ENCODE data around the gene ZNF385B.
"Not testable (repeated sequence)": the region's sequence is repeated elsewhere in the genome, so short reads cannot be mapped to it uniquely, and the experiment has no call there.

The ZNF385B gene

DNA sequence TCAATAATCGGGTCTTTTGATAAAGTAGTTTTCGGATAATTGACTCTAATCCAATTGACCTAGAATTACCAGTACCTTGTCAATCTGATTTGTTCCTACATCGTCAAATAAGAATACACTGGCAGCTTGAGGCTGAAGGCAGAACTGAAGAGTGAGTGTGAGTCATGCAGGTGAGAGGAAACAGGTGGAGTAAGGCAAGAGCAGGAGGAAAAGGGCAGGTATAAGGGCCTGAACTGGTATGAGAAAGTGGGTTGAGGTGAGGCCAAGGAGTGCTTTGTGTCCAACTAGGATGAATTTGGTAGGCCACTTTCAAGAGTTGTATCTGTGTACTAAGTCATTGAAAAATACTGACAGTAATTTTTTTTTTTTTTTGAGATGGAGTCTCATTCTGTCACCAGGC is 186.0 kb downstream of the ZNF385B start:
- DNase-seq, result no peak

DNA sequence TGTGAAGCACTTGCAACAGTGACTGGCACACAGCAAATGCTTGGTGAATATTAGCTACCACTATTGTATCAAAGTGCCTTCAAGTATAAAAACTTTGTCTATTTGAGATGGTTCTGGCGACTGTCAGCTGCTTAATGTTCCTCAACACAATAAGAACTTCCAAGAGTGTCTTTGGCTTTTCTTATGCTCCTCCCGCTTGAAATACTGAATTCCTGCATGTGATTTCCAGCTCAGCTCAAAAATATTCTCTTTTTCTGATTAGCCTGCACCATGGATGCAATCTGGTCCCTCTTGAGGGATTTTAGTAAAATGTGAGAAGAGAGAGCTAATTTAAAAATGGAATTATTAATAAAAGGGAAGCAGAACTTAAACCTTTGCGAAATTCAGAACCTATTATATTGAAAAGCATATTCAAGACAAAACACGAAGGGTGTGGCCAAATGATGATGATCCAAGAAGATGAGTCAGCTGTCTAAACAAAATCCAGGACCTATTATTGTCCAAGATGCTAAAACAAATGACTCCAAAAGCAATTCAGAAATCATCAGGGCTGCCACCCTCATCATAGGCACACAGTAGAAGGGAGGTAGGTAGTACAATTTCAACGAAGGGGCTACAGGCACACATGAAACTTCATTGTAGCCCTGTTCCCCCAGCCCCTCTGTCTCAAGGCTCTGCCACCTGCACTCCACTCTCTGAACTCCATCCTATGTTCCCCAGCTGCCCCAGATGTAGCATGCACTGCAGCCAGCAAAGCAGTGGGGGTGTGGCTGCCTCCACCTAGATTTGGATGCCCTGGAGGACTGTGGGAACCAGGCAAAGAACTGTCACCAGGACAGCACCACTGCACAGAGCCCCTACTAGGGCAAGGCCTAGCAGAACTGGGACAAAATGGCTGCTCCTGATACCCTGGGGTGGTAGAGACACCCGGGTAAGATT is 190.1 kb downstream of the ZNF385B start:
- DNase-seq, result no peak

DNA sequence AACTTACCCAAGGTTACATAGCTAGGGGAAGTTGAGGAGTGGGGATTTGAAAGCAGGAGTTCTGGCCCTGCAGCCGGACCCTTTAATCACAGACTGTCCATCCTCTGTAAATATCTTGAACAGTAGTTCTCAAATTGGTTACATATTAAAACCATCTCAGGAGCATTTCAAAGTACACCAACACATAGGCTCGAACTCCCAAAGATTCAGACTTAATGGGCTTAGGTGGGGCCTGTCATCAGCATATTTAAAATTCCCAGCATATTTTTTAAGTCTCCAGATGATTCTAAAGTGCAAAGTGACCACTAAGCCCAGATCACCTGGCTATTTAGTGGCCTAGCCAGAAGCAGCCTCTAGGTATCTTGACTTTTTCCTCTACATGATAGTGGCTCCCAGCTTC is 192.2 kb downstream of the ZNF385B start:
- no peak for DNase-seq

DNA sequence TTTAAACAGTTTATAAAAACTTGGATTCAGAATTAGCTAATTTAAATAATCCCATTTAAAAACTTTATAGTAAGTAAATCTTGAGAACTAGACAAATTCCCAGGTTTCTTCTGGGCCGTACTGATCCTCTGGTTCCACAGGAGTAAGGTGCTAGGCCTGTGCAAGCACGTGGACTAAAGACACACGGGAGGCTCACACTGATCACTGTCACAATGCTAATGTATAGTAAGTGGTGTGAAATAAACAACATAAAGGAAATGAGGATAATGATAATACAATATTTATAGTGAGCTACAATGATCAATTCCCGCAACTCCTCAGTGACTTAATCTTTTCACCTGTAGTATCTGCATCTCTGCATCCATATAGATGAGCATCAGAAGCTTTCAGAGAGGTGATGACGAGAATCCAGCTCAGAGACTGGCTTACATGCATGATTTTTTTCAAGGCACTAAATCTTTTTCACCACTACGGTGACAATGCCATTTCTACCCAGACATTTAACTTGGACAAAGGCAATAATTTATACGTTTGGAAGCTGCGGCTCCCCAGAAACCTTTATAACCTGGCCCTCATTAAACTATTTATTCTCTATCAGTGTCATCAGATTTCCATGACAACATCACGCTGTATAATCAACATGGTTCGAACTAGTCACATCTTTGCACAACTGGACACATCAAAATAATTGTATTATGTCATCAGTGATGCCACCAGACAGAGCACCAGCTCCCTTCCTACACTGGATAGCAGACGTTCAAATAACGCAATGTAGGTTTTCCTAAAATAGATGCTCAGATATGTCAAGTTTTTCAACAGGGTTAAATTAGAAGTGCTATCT is 196.2 kb downstream of the ZNF385B start:
- DNase-seq, result no peak

DNA sequence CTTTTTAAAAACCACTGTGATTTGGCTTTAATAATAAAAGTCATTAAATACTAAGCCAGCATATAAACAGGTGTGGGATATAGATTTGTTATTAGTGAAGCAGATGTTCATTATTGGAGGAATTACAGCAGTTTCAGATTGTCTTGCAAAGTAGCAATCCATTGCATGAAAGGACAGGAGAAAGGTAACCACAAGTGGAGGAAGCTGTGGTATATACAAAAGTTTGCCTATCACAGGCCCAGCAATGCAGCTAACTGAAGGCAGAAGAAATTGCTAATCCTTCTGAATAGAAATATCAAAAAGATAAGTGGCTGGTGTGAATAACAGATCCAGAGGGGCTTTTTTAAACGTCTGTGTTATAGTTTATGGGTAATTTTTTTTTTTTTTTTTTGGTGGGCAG is 199.4 kb downstream of the ZNF385B start:
- no peak for DNase-seq

DNA sequence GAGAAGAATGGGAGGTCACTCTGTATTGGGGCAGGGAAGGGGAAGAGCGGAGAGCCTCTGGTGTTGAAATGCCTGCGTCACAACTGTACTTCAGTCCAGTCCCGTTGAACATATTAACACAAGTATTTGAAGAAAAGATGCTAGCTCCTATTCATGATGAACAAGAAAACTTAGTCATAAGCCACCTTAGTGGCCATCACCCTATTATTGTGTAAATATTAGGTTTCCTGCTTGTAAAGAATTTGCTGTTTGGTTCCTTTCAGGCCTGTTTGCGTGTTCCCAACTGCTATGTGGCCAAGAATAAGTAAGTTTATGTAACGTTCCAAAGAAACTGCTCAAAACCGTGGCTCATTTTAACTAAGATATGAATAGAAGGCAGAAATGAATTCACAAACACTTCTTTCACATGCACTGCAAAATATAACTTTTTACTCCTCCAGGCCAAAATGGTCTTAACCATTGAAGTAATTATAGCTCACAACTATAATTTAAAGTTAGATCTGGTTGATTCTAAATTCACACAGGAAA is 204.3 kb downstream of the ZNF385B start:
- DNase-seq, result no peak

DNA sequence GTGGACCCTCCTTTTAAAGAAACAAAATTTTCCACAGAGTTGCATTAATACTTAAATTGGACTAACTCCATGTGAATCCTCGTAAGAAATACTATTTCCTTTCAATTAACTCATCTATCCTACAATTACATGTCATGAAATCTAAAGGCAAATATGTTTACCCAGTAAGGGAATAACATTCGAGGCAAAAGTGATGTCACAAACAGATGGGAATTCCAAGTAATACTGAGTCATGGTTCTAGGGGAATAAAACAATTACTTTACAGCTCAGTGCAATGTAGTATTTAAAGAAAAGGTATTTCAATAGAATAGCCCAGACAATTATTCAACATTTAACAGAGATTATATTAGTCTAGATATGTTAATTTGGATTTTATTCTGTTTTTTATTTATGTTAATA is 205.8 kb downstream of the ZNF385B start:
- no peak for DNase-seq

DNA sequence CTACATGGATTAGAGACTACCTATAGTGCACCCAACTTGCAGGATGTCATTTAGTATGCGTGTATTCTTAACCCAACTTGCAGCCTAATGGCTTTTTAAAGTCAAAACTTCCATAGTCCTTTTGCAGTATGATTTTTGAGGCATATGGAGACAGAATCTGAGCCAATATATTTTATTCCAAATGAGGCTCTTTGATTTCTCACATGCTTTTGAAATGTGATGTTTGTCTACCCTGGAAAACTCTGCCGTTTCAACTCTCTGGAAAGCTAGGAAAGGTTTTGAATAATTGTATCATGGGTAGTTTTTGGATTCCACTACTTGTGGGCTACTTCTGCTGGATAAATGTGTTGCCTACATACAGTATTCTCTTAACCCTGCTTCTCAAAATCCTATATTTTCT is 206.6 kb downstream of the ZNF385B start:
- no peak for DNase-seq

DNA sequence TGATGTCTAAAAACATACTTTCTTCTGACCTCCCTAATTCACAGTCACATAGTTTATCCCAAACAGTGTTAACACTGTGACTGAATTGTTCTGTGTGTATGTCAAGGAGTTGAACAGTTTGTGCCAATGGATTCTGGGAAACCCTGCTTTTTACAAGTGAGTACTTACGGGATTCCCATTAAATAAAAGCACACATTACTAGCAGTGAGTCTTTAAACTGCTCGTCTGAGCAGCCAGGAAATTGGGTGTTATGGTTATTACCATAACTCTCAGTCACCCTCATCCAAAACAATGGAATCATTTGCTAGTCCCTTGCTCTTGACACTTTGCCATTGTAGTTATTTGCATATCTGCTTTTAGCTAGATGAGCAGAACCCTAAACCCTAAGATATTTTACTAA is 209.1 kb downstream of the ZNF385B start:
- DNase-seq, result no peak

DNA sequence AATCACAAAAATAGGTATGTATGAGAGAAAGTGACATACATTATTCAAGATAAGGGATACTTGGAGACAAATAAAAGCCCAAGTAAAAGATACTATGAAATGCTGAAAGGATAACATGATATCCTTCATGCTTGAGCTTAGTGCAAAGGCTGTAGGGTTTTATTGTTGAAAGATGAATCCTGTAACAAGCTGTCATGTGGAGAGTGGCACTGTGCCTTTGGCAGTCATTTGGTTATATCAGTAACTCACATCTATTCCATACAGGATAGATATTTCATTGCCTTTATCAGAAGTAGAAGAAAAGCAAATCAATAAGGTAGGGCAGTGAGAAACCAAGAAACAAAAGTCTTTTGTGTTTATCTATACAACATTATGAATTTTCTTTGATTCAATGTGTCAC is 211.0 kb downstream of the ZNF385B start:
- no peak for DNase-seq

DNA sequence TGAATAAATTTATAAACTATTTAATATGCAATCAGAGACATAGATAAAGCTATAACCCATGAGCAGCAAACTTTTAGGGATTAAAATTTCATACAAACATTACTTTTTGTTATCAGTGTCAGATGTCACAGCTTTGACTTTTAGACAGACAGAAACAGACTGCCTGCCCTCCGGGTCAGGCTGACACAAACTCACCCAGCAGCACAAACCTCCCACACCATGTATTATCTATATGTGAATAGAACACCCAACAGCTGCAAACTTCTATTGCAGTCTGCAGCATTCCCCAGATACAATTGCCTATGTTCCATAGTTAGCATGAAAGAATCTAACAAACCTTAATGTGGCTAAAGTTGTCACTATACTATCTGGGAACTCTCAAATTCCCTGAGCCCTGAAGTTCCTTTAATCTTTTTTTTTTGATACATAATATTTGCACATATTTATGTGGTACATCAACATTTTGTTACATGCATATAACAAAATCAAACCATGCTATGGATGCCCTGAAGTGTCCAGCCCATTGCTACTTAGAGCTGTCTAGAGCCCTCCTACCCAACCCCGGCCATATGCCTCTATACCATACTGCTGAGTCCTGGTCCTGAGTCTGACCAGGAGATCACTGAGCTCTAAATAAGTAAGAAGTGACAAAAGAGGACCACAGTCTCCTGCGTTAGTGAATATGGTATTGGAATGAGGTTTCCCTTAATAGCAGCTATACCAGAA is 214.4 kb downstream of the ZNF385B start:
- no peak for DNase-seq

DNA sequence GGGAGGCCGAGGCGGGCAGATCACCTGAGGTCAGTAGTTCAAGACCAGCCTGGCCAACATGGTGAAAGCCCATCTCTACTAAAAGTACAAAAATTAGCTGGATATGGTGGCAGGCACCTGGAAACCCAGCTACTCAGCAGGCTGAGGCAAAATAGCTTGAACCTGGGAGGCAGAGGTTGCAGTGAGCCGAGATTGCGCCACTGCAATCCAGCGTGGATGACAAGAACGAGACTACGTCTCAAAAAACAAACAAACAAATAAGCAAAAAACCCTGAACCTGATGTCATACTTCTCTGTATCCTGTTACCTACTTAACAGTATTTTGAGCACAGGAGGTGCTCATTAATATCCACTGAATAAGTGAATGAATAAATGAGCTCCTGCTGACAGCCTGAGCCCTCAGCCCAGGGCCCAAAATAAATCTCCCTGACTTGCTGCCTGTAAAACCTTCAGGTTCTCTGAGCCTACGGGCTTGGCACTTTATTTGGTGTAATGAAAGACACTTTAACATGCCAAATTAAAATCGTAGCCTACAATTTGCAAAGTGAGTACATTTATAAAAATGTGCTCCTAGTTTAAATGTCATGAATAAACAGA is 215.1 kb downstream of the ZNF385B start:
- DNase-seq, result no peak

DNA sequence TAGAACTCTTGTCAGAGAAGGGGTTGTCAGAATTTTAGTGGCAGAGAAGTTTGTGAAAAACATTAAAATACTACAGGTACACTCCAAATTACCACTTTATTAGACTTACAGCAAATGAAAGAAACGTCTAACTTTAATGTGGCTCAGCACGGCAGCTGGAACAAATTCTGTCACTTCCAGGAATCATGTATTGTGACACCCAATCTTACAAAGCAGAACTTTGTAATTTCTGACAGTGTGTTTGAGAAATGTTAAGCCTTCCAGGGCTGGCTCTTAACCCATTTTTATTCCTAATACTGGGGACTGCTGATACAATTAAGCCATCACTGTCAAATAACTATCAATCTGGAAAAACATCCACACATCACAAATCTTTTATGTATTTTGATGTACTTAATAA is 216.4 kb downstream of the ZNF385B start:
- no peak for DNase-seq

DNA sequence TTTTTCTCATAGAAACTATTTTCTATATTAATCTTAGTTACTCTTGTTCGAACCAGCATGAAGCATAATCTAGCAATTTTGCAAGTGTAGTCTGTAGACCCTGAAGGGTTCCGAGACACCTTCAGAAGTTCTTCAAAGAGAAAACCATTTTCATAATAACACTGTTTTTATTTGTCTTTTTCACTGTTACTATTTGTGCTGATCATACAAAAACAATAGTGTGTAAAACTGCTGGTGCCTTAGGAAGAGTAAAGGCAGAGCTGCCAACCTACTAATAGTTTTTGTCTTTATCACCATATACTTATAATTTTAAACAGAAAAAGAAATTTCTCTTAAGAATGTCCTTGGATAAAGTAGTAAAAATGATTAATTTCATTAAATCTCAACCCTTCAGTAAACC is 218.9 kb downstream of the ZNF385B start:
- DNase-seq, result no peak

DNA sequence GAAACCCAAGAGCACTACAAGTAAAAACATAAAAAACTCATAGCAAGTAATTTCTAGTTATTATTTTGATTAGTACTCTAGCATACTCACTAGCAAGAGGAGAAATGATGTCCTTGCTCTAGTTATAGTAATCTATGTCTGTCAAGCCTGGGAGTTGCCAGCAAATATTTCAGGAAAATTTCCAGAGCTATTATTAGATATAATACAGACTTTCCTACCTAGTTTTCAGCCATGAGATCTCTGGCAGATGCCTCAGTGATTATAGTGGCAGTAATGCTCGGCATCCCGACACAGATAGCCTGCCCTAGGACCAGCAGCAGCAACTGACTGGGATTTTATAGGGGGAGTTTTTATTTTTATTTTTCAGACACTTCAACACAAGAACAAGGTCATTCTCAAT is 224.4 kb downstream of the ZNF385B start:
- DNase-seq, result no peak

DNA sequence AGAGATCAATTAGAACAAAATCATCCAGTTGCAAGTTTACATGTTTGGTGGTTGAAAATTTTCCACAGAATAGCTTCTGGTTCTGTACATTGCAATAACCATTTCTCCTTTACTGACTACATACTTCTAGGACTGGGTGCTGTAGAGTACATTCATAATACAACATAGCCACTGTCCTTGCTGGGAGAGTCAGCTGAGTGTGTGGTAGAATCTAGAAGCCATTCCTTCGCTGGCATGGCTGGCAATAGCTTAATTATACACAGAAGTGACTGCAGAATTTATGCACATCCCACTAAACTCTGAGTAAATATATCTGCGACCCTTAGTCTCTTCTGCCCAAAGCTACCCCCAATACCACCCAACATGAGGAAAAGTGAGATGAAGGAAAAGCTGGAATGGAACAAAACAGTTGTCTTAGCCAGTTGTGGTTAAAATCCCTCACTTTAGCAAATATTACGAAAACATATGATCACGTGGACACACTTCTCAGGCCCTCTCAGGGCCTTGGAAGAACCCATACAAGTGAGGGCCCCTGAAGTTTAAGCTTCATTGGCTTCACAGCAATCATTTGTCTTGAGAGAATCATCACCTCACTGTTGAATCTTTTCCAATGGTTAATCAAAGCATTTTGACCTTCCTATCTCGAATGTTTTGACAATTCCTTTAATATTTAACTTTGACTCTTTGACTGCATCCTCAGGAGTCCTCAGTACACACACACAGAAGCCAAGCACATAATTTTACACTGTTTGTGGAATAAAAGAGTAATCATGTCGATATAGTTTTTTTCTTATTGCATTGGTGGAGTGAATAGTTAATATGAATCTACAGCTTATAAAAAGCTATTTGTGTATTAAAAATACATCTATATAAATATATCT is 225.1 kb downstream of the ZNF385B start:
- DNase-seq, result no peak

DNA sequence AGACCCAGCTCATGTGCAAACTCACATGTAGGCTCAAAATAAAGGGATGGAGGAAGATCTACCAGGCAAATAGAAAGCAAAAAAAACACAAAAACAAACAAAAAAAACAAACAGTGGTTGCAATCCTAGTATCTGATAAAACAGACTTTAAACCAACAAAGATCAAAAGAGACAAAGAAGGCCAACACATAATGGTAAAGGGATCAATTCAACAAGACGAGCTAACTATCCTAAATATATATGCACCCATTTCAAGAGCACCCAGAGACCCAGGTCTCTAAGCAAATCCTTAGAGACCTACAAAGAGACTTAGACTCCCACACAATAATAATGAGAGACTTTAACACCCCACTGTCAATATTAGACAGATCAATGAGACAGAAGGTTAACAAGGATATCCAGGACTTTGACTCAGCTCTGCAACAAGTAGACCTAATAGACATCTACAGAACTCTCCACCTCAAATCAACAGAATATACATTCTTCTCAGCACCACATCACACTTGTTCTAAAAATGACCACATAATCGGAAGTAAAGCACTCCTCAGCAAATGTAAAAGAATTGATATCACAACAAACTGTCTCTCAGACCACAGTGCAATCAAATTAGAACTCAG is 229.5 kb downstream of the ZNF385B start:
- DNase-seq, result not testable (repeated sequence)

DNA sequence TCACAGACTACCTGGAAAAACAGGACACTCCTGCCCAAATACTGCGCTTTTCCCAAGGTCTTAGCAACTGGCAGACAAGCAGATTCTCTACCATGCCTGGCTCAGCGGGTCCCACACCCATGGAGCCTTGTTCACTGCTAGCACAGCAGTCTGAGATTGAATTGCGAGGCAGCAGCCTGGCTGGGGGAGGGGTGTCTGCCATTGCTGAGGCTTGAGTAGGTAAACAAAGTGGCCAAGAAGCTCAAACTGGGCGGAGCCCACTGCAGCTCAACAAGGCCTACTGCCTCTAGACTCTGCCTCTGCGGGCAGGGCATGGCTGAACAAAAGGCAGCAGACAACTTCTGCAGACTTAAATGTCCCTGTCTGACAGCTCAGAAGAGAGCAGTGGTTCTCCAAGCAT is 231.6 kb downstream of the ZNF385B start:
- DNase-seq, result not testable (repeated sequence)

DNA sequence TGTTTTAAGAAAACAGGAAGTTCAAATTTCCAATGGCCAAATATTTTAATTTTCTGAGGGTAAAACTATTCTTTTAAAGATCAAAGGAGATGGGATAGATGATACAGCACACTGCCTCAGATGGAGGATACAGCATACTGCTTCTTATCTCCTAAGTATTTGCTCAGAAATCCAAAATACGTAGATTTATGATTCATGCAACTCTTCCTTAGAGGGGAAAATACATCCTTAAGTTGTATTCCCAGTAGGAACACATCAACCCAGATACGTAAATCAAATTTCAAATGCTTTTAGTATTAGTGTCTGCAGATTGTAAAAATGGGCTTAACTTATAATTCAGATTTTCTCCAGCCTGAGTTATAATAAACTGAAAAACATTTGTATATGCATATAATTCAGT is 235.2 kb downstream of the ZNF385B start:
- no peak for DNase-seq

DNA sequence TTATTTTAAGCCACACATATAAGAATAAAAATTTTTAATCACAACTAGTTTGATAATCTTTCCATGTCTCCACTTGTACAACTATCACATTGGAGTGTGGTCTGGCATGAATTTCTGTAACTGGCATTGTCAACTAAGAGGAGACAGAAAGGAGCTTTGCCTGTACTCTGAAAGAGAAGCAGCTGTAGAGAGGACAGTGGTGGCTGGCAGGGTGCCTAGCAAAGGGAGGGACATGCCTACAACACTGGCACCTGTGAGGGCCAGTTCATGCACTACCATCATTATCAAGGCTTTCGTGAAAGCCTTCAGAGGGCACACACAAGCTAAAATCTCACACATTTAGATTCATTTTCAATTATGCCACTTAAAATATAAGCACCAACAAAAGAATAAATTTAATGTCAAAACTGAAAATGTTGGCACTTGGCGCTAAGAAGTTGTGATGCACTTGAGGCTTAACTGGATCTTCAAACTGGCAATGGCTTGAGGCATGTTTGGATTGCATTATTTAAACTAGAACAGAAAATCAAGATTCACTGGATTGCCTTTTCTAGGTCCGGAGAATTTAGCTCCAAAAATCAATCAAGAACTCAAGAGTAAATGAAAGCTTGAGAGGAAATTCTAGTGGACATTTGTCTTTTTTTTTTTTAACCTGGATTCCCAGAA is 238.6 kb downstream of the ZNF385B start:
- no peak for DNase-seq

DNA sequence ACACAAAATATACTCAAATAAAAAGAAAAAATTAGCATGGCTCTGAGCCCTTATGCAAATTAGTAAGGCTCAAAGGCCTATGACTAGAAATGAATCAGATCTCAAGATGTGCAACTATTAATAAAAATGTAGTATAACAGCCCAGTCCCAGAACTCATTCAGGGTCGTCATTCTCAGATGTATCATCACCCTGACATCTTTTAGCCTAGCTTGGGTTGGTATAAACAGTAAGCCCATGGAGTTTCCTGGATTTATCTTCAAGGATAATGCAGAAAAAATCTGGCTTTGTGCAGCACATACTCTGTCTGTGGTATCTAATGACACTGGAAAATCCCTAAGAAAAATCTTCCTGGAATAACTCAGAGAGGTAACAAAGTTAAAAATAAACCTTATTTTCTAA is 239.3 kb downstream of the ZNF385B start:
- no peak for DNase-seq

All from KG1 (cell line).